Heart right ventricle (tissue), 16 donors: ENCODE data around the gene DTHD1. TPM values are rescaled to one million over a fixed set of nuclear protein-coding genes. Genes with fewer than 3 reads are reported as not detected.
A peak's percentile ranks its signal among the peaks of the same experiment; 100 is the strongest.

Source experiments
- ATAC-seq, 8 donors: fragments of 200-7000 bp; cut with Tn5 transposase; one replicate each; pipeline ENCODE4 v1.9.1; 2020; ENCODE audit warnings: mild to moderate bottlenecking in 8 of 8, moderate library complexity in 8 of 8, moderate number of reproducible peaks in 1 of 8
- DNase-seq, 2 donors: peaks; one replicate each; pipeline ENCODE4 v3.0.0-alpha.2; 2020
- H3K27ac ChIP-seq, 10 donors: fragments of 200-600 bp; sonication (generic) in 2 of 10; one replicate each; pipeline versions ENCODE4 v1.5.0 to v1.8.0; 2020 to 2022; ENCODE audit warnings: mild to moderate bottlenecking in 3 of 10
- H3K27me3 ChIP-seq, 7 donors: fragments of 200-600 bp; one replicate each; pipeline ENCODE4 v1.8.0; 2021 to 2022; ENCODE audit warnings: mild to moderate bottlenecking in 2 of 7
- H3K36me3 ChIP-seq, 9 donors: fragments of 200-600 bp; sonication (generic) in 1 of 9; one replicate each; pipeline versions ENCODE4 v1.5.0 to v1.8.0; 2020 to 2022; ENCODE audit warnings: mild to moderate bottlenecking in 2 of 9
- H3K4me1 ChIP-seq, 9 donors: fragments of 200-600 bp; sonication (generic) in 1 of 9; one replicate each; pipeline versions ENCODE4 v1.5.0 to v1.8.0; 2020 to 2022; ENCODE audit warnings: mild to moderate bottlenecking in 4 of 9
- H3K4me3 ChIP-seq, 10 donors: fragments of 200-600 bp; sonication (generic) in 2 of 10; one replicate each; pipeline versions ENCODE4 v1.5.0 to v1.8.0; 2020 to 2022; ENCODE audit warnings: mild to moderate bottlenecking in 7 of 10, moderate library complexity in 2 of 10
- H3K9me3 ChIP-seq, 11 donors: fragments of 200-600 bp in 10 of 11; sonication (generic) in 2 of 11; one replicate each; pipeline versions ENCODE4 v1.5.0 to v1.8.0; 2013 to 2022; ENCODE audit warnings: mild to moderate bottlenecking in 2 of 11, control low read depth in 1 of 11, moderate library complexity in 1 of 11
- WGBS, 2 donors: extraction: QIAGEN DNeasy Blood & Tissue Kit; methylation state at CpG; one replicate each; pipeline ENCODE4 v1.1.7; 2013; ENCODE audit warnings: inconsistent platforms in 1 of 2; 5-methylcytosine and 5-hydroxymethylcytosine counted together
- intact Hi-C, 10 donors: fragments of 100-400 bp; cut with DNase I; formaldehyde crosslinking; loops; one replicate each; pipeline versions ENCODE4 v1.11.1 to v1.14.2; 2022
- long read RNA-seq, 3 donors: library from polyadenylated mRNA; unstranded; transcript quantifications; one replicate each; pipeline ENCODE4 v2.0.0, GENCODE V29; 2020 to 2021
- polyA plus RNA-seq, 2 donors: library from polyadenylated mRNA; stranded (reverse); fragments of 200-250 nt; gene quantifications; one replicate each; pipeline ENCODE4 v1.2.3, GENCODE V29; 2013
- total RNA-seq, 10 donors: library from RNA; stranded (reverse); fragmentation: NEBNext Ultra II Directional in 3 of 10; extraction: Animal tissue kit (Norgen Biotek cat#: 25700) in 3 of 10; gene quantifications; one replicate each; pipeline versions ENCODE4 v1.2.1 to v1.2.4, GENCODE V29; 2021 to 2023
- TF ChIP-seq, protein P1 (sequence below), 9 donors: fragments of 200-600 bp; sonication (generic) in 2 of 9; IDR thresholded peaks; one replicate each; pipeline versions ENCODE4 v1.5.0 to v1.8.0; 2021 to 2022; ENCODE audit warnings: antibody characterized with exemption in 9 of 9, mild to moderate bottlenecking in 5 of 9, moderate library complexity in 1 of 9
- donor health status: Arrhythmogenic right ventricular cardiomyopathy.
- donor health status: ischemic (EF 13 %, LVEDD 7.1; RV severe dilation, severe dysfunction).
- donor health status: healthy with polysubstance abuse.
- donor health status: DM: no; HTN: yes; CAD: no.
- donor health status: DM: no; HTN: no; CAD: no.
- donor health status: ischemic (EF 25% LVEDD 6.9; RV normal size, moderate dysfunction).
- donor health status: ischemic (EF 25% LVEDD 5.7; RV mildly dilated, moderate dysfunction).
- donor health status: healthy.
- donor health status: DM: yes; HTN: yes; CAD: no.
- donor health status: Ischemic cardiomyopathy.
- donor health status: ischemic (EF 35%, LVEDD 5.7; RV mildly dilated, moderate dysfunction).
- donor health status: nonischemic (EF 11% LVEDD 7.7; RV severe dilation, severe dysfunction).
- donor health status: DM: yes; HTN: yes; CAD: no.
- donor health status: PGD.
- donor health status: ischemic (EF 29% LVEDD 5.4; RV normal size, mild dysfunction).
- donor health status: nonischemic (EF 23%, LVEDD 6.1; RV moderate dilation, normal function).

The DTHD1 gene
- total RNA-seq, result under 1 TPM in 3 of 10 donors, not detected in 7; 0.10 to 0.60 (median 0.13) TPM
- polyA plus RNA-seq, result not detected
- long read RNA-seq, donor 1, result 0 reads
- long read RNA-seq, donor 2, result 0 reads
- long read RNA-seq, donor 3, result 0 reads

DNA sequence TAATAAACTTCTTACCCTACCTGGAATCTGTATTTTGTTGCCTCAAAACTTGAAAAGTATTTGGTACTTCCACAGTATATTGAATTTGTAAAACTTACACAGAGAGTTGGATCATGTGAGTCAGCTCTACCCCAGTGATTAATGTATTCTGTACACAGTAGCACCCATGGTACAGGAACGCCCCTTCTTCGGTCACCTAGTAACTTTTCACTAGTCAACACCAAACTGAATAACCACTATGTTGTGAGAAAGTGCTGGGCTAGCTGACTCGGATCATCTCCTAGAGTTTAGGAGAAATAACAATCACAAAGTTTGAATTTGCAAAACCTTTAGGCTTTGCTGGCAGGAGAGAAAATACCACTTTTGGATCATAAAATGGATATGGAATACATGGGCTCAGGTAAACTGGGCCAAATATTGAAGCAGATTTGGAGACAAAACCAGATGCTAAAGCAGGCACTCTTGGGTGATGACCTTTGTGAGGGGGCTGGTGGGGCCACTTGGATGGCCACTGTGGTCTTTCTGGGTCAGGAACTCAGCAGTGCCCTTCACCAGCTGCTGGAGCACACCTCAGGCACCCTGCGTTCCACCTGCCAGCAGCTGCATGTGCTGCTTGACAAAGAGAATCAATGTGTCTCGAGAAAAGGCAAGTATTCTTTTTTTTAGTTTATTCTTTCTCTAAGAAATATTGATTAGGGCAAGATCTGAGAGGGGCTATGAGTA, at the start of gene DTHD1:
Gene DTHD1 (plus strand): TSS at position 233 of the 723 bp plus-strand sequence. CDS start 143 bp downstream, at position 376.
- no peak for ATAC-seq
- no peaks in the 10 kb centered on the region for H3K27me3 ChIP-seq
- peak within 1 kb of the TSS in 1 of 10 donors; percentile 54 for H3K27ac ChIP-seq
- H3K36me3 ChIP-seq, result no peaks in the 10 kb centered on the region
- intact Hi-C loops, result no loop called here
- 89% methylated on average over 5 of the region's 5 CpGs for WGBS, 2 donors
- peak within 1 kb of the TSS in 1 of 10 donors; percentile 28 for H3K4me3 ChIP-seq
- no peaks in the 10 kb centered on the region for H3K9me3 ChIP-seq
- no peak for DNase-seq
- TF ChIP-seq, protein P1, sequence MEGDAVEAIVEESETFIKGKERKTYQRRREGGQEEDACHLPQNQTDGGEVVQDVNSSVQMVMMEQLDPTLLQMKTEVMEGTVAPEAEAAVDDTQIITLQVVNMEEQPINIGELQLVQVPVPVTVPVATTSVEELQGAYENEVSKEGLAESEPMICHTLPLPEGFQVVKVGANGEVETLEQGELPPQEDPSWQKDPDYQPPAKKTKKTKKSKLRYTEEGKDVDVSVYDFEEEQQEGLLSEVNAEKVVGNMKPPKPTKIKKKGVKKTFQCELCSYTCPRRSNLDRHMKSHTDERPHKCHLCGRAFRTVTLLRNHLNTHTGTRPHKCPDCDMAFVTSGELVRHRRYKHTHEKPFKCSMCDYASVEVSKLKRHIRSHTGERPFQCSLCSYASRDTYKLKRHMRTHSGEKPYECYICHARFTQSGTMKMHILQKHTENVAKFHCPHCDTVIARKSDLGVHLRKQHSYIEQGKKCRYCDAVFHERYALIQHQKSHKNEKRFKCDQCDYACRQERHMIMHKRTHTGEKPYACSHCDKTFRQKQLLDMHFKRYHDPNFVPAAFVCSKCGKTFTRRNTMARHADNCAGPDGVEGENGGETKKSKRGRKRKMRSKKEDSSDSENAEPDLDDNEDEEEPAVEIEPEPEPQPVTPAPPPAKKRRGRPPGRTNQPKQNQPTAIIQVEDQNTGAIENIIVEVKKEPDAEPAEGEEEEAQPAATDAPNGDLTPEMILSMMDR (IDR thresholded peaks at IDR 0.05), result no peak
- no peaks in the 10 kb centered on the region for H3K4me1 ChIP-seq

DNA sequence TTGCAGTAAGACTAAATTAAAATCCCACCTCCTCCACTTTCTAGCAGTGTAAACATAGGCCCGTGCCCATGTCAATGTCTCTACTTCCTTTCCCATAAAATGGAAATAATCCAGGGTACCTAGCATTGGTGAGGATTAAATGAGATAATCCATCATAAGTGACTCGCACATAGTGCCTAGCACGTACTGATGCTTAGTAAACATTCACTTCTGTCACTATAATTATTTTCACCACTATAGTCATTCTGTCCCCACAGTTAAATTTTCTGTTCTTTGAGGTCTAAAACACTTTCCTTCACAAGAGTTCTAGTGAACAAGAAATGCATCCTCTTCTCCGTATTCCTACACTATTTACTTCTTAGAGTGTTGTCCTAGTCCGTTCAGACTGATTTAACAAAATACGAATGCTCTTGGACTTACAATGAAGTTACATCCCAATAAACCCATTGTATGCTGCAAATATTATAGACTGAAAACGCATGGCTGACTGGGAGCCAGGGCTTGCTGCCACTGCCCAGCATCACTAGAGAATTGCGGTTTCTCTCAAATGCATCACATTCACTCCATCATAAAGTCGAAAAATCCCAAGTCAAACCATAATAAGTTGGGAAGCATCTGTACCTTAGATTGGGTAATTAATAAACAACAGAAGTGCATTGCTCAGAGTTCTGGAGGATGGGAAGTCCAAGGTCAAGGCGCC, 47.7 kb upstream of the DTHD1 start:
- no peak overlapping the region for H3K27ac ChIP-seq
- H3K9me3 ChIP-seq, result peaks cover 0 to 11% (median 0%) of the 10 kb centered on the region in 11 donors
- TF ChIP-seq, protein P1 (IDR thresholded peaks at IDR 0.05), result no peak
- H3K4me3 ChIP-seq, result no peak overlapping the region
- peaks cover 0 to 6% (median 0%) of the 10 kb centered on the region in 9 donors for H3K4me1 ChIP-seq
- WGBS, 2 donors, result 84 to 87% methylated on average over 10 of the region's 10 CpGs
- intact Hi-C loops, result no loop called here
- H3K27me3 ChIP-seq, result no peaks in the 10 kb centered on the region
- peaks cover 0 to 4% (median 0%) of the 10 kb centered on the region in 9 donors for H3K36me3 ChIP-seq
- DNase-seq (no peak), ATAC-seq (no peak)

DNA sequence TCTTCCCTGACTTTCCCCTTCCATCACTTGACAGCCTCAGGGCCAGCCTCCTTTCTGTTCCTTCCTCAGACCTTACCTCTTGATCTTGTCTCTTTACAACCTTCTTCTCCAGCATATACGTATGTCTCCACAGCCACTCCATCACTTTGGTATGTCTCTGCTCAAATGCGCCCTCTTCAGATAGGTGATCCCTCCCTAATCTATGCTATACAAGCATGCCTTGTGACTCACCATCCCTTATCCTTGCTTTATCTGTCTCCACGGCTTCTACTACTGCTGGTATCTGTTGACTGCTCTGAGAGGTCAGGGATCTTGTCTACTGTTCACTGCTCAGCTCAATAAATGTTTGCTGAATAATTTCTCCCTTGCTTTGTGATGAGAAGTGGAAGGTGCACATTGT, 46.1 kb upstream of the DTHD1 start:
- no peak for DNase-seq
- TF ChIP-seq, protein P1 (IDR thresholded peaks at IDR 0.05), result no peak
- no peaks in the 10 kb centered on the region for H3K27me3 ChIP-seq
- intact Hi-C loops, result no loop called here
- no peak overlapping the region for H3K4me3 ChIP-seq
- whole genome bisulfite sequencing, 2 donors, result 40 to 43% methylated on average over 3 of the region's 3 CpGs
- H3K4me1 ChIP-seq, result peaks cover 0 to 7% (median 0%) of the 10 kb centered on the region in 9 donors
- no peak overlapping the region for H3K27ac ChIP-seq
- ATAC-seq, result no peak
- peaks cover 0 to 4% (median 0%) of the 10 kb centered on the region in 9 donors for H3K36me3 ChIP-seq
- peaks cover 0 to 11% (median 0%) of the 10 kb centered on the region in 11 donors for H3K9me3 ChIP-seq

DNA sequence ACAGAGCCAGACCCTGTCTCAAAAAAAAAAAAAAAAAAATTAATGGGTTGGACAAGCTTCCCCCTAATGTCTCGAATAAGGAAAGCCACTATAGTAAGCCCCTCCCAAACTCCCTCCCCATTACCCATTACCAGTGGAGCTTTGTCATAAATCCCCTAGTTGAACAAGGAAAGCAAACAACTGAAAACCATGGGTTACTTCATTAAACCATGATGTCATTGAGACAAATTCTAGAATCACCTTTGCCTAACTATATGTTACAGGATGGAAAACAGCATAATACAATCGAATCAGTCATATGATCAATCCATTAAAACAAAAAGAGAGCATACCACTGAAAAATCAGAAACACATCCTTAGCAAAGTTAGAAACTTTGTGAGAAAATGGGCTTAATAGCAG, 45.3 kb upstream of the DTHD1 start:
- H3K9me3 ChIP-seq, result peaks cover 0 to 11% (median 0%) of the 10 kb centered on the region in 11 donors
- 65 to 81% methylated on average over 2 of the region's 2 CpGs for WGBS, 2 donors
- DNase-seq (no peak), ATAC-seq (no peak)
- H3K4me1 ChIP-seq, result peaks cover 0 to 15% (median 0%) of the 10 kb centered on the region in 9 donors
- H3K36me3 ChIP-seq, result peaks cover 0 to 4% (median 0%) of the 10 kb centered on the region in 9 donors
- intact Hi-C loops, result no loop called here
- TF ChIP-seq, protein P1 (IDR thresholded peaks at IDR 0.05), result no peak
- H3K27ac ChIP-seq, result no peak overlapping the region
- H3K4me3 ChIP-seq, result no peak overlapping the region
- no peaks in the 10 kb centered on the region for H3K27me3 ChIP-seq
